Stimulated activated CD4-positive, alpha-beta T cell treated with anti-CD3 and anti-CD28 coated beads, TNF-alpha, amount 100 ng/mL, for 4 hours (primary cell): Measurements from ENCODE around the gene TMEM109.

Experiments
- DNase-seq, 3 experiments: peaks; one replicate each; pipeline ENCODE4 v3.0.0-alpha.2; 2020; ENCODE audit warnings: low read depth in 3 of 3

Gene TMEM109

DNA sequence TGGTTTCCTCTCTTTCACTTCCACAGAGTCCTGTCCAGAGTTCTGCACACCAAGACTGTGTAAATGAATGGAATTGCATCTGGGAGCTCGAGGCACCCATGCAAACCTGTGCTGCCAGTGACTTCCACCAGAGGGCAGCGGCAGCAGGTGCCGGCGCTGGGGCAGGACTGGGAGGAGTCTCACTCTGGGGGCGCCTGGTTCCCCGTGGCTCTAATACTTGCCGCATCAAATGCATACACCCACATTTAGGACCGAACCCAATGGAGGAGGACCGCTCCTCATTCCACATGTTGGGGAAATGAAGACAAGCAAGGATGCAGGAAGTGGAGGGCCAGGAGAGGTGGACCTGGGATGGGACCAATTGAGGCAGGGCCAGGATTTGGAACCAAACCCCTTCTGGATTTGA, 56.4 kb downstream of the TMEM109 start:
- DNase-seq: peak in 2 of 3 experiments; percentile 70 to 71

DNA sequence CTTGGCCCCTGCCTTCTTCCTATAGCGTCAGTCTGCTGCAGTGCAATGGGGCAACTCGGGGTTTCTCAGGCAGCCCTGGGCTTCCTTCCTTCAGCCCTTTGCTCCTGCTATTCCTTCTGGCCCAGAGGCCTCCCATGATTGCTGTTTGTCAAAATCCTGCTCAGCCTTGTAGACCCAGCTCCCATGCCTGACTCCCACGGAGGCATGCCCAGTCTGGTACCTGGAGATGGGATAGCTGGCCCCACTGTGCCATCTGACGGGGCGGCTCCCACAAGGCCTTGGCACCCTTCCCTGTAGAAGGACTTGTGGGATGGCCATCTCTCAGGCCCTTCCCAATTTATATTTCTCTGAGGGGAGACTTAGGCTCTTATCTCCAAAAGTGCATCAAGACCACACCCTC, 56.9 kb downstream of the TMEM109 start:
- DNase-seq: no peak

DNA sequence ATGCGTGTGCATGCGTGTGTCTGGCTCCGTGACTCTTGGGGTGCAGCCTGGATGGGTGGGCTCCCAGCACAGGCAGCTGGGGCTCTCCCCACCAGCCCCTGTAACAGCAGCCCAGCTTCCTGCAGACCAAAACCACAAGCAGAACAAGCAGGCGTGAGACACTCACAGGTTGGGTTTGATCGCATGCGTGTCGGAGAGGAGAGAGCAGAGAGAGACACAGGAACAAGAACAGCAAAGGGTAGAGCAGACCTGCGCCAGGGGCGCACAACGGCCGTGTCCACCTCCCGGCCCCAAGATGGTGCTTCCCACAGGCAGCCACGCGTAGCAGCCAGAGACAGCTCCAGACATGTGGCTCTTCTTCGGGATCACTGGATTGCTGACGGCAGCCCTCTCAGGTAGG, 57.6 kb downstream of the TMEM109 start, which contains the start of gene CD6:
Gene CD6 (plus strand): TSS at position 161 of the 400 bp plus-strand sequence. CDS start 186 bp downstream, at position 347.
- DNase-seq: peak in 1 of 3 experiments; percentile 47

DNA sequence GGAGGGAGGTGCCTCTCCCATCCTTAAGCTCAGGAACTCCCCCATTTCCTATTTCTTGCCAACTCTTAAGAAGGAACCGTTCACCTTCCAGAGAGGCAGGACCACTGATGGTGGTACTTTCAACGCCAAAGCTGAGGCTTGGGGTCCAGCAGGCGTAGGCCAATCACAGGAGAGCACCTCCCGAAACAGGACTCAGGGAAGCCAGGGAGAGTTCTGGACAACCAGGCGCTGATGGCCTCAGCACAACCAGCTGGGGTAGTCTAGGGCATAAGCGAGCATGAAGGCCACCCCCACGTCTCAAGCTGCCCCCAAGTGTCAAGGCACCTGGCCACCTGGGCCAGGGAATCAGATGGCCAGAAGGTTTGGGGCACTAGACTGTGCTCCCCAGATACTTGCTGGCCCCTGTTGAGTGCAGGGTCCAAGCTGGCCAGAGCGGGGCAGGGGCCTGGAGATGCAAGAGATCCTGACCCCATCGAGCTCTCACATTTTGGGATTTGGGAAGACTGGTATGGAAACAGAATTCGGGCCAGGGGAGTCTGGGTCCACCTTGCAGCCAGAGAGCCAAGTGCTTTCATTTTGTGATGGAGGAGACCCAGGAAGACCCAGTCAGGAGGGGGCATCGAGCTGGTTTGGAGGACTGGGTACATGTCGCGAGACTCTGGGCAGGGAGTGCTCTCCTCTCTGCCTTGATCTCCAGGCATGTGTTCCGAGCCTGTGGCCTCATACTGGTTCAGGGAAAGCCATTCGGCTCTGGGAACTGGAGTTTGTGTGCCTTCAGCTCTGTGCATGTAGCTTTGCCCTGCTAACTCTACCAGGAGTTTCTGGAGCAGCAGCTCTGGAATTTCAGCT, 58.4 kb downstream of the TMEM109 start:
- no peak for DNase-seq
